ENCODE measurements around the gene PLSCR3.

PLSCR3 gene

DNA sequence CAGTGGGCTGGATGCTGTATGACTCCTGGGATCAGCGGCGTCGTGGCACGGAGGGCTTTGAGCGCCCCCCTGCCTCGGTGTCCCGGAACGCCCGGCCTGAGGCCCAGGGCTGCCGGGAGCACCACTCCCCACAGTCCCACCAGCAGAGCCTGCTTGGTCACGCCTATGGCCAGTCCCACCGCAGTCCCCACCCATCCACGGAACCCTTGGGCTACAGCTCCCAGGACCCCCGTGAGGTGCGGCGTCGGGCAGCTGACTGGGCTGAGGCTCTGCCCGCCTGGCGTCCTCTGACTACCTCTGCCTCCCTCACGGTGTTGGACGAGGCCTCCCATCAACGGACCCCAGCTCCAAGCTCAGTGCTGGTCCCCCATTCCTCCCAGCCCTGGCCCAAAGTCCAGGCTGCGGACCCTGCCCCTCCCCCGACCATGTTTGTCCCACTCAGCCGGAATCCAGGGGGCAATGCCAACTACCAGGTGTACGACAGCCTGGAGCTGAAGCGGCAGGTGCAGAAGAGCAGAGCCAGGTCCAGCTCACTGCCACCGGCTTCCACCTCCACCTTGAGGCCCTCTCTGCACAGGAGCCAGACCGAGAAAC lies 32.7 kb upstream of the PLSCR3 start:
- no peak for DNase-seq (ENCODE audit: low read depth in 2 of 2)

- DNase-seq (ENCODE audit: low read depth in 2 of 2) = no peak
These were observed 32.0 kb upstream of the PLSCR3 start for GRCh38 chr17:7426203-7426863.

DNA sequence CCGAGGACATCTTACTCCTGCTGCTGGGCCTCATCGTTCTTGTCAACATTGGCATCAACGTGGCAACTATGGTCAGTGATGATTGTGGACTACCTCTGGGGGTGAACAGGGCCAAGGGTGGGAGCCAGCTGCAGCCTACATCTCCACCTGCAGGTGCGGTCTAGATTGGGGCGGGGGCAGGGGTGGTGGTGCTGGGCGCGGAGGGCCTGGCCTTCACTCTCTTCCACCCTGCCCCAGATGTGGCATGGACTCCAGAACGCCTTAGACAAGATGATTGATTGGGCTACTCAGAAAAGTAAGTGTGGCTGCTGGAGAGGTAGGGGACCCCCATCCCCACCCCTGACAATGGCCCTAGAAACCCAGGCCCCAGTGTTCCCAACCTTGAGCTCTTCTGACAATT lies 31.4 kb upstream of the PLSCR3 start:
- no peak for DNase-seq (ENCODE audit: low read depth in 2 of 2)

- no peak for DNase-seq (ENCODE audit: low read depth in 2 of 2)
These were observed 31.0 kb upstream of the PLSCR3 start, which contains the start of gene SPEM2 for GRCh38 chr17:7425316-7425715. Gene SPEM2 (plus strand): TSS chr17:7425616. CDS start chr17:7425689, 73 bp downstream.

DNA sequence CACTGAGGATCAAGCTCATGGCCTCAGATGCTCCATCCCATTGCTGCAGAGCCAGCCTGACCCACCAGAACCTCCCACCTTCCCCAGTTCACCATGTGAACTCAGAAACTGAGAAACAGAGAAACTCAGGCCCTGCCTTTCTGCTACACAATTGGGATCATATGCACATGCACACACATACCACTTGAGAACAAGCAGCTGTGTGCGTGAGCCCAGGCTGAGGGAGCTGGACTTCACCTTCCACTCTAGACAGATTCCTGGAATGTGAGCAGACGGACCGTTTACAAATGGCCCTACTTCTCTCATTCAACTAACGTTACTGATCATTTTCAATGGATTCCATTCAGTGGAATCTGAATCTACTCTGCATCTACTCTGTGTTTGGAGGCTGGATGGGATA lies 29.4 kb upstream of the PLSCR3 start:
- DNase-seq (ENCODE audit: low read depth in 2 of 2) = no peak

GRCh38 chr17:7421186-7421585 lies 26.9 kb upstream of the PLSCR3 start:
- DNase-seq (ENCODE audit: low read depth in 2 of 2) = no peak

DNA sequence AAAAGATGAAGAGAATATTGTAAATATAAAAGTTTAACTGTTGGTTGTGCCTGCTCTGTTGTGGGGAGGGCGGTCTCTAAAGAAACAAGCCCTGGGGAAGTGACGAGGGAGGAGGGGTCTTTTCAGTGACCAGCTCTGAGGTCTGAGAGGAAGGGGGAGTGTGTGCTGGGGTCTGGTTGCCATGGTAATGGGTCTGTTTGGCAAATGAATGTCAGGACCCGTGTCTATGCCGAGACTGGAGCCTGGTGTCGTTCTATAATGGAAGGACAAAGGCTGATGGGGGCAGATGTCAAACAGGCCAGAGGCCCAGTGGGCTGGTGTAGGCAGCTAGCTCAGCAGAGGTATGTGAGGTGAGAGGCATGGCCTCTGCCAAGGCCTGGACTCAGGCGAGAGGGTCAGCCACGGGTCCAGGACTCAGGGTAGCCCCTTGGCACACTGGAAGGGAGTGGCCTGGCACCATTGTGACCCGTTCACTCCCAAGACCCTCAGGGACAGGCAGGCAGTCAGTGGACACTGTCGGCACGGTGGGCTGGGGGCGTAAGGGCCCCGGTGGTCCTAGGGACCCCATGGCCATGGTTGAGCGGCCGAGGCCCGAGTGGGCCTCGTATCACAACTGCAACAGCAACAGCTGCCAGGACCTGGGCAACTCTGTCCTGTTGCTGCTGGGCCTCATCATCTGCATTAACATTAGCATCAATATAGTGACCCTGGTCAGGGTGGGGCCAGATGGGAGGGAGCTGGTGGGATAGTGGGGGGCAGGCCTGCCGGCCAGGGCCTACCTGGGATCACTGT lies 25.7 kb upstream of the PLSCR3 start, which contains the start of gene SPEM1:
TSS of gene SPEM1 (plus strand) at position 506 of the 792 bp plus-strand sequence. CDS start at position 567, 61 bp downstream.
- DNase-seq (ENCODE audit: low read depth in 2 of 2) = no peak

DNA sequence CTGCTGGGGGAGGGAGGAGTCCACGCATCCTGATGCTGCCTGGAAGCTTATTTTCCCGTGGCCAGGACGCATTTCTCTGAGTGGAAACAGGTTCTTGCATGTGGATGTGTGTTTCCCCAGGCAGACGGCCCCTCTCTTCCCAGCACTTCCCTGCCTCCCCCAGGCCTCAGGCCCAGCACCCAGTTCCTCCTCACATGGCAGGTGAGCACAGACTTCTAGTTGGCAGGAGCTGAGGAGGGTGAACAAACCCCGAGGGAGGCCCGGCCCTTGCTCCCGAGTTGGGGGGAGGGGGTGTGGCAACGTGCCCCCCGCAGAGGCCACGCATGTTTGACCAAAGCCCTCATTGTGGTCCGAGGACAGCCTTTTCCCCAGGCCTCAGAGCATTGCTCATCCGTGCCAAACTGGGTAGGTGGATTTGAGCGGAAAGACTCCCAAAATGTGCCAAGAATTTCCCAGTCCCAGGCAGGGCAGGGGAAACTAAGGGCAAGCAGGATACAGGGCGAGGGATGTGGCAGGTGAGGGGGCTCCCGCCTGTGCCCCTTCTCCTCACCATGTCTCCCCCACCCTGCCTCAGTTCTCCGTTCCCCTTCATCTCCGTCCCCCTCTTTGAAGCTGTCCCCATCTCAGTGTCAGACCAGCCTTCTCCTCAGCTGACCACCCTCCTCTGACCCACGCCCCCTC lies 24.3 kb upstream of the PLSCR3 start:
- DNase-seq (ENCODE audit: low read depth in 2 of 2) = no peak

DNA sequence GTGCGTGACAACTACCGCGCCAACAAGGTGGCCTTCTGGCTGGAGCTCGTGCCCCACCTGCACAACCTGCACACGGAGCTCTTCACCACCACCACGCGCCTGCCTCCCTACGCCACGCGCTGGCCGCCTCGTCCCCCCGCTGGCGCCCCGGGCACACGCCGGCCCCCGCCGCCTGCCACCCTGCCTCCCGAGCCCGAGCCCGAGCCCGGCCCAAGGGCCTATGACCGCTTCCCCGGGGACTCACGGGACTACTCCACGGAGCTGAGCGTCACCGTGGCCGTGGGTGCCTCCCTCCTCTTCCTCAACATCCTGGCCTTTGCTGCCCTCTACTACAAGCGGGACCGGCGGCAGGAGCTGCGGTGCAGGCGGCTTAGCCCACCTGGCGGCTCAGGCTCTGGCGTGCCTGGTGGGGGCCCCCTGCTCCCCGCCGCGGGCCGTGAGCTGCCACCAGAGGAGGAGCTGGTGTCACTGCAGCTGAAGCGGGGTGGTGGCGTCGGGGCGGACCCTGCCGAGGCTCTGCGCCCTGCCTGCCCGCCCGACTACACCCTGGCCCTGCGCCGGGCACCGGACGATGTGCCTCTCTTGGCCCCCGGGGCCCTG lies 22.8 kb upstream of the PLSCR3 start:
- DNase-seq (ENCODE audit: low read depth in 2 of 2) = no peak

- no peak for DNase-seq (ENCODE audit: low read depth in 2 of 2)
These were observed 22.0 kb upstream of the PLSCR3 start for GRCh38 chr17:7416323-7416722.

- DNase-seq (ENCODE audit: low read depth in 2 of 2) = no peak
These were observed 21.5 kb upstream of the PLSCR3 start for GRCh38 chr17:7415784-7416183.

GRCh38 chr17:7414837-7415236 lies 20.5 kb upstream of the PLSCR3 start:
- no peak for DNase-seq (ENCODE audit: low read depth in 2 of 2)

DNA sequence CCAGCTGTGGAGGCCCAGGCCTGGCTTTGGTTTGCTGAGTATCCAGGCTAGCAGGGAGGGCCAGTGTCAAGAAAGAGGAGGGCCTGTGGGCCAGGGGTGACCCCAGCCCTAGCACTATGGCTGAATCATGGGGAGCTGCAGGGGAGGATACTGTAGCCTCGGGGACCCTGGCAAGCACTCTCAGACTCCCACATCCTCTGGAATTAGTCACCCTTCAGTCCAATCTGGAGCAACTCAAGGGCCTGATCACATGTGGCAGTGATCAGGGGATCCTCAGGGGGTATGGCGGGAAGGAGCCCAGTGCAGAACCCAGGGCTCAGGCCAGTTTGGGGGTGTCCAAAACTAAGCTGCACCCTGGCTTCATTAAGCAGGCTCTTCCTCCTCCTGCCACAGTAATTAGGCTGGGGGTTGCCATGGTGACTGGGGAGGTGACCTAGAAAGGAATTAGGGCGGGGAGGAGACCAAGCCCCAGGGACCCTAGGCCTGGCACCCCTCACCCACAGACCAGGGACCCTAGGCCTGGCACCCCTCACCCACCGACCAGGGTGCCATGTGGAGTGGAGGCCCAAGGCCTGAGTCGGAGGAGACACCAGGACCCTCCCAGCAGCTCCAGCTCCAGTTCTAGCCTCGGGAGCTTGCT lies 19.1 kb upstream of the PLSCR3 start:
- DNase-seq (ENCODE audit: low read depth in 2 of 2) = no peak

- DNase-seq (ENCODE audit: low read depth in 2 of 2) = no peak
These were observed 17.1 kb upstream of the PLSCR3 start for GRCh38 chr17:7411427-7411750.

DNA sequence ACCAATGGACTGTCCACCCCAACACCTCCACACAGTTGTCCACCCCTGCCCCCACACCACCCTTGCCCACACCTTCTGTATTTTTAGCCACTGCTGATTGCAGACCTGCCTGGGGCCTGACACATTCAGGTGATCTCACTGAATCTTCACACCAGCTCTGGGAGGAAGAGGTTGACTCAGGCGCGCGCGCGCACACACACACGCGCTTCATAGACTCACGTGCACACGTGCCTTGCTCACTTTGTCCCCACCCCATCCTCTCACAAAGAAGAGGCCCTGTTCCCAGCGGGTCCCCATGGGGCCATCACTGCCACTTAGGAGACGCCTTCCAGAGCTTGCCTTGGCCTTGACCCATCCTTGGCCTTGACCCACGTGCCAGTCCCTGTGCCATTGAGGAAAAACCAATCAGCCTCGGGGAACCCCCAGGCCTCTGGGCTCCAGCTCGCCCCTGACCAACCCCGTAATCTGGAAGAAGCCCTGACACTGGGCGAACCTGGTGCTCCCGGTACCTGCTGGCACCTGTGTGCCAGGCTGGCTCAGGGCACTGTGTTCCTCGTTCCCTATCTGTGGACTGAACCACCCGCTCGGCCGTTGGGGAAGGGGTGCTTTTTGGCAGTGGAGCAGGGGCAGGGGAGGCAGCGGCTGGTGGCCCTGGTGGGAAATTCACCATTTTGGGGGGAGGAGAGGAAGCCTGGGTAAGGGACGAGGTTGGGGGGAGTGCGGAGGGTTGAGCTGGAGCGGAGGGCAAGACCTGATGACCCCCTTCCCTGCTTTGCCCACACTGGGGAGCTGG lies 16.5 kb upstream of the PLSCR3 start:
- no peak for DNase-seq (ENCODE audit: low read depth in 2 of 2)

- DNase-seq (ENCODE audit: low read depth in 2 of 2) = no peak
These were observed 15.4 kb upstream of the PLSCR3 start for GRCh38 chr17:7409716-7410115.

GRCh38 chr17:7408863-7409262 lies 14.5 kb upstream of the PLSCR3 start:
- DNase-seq (ENCODE audit: low read depth in 2 of 2) = no peak

- DNase-seq (ENCODE audit: low read depth in 2 of 2) = no peak
These were observed 14.0 kb upstream of the PLSCR3 start for GRCh38 chr17:7408252-7408727.

- DNase-seq (ENCODE audit: low read depth in 2 of 2) = no peak
These were observed 13.3 kb upstream of the PLSCR3 start, which contains the start of gene NLGN2 for GRCh38 chr17:7407485-7408251. Gene NLGN2 (plus strand): TSS chr17:7407845. CDS start chr17:7408256, 411 bp downstream.

DNA sequence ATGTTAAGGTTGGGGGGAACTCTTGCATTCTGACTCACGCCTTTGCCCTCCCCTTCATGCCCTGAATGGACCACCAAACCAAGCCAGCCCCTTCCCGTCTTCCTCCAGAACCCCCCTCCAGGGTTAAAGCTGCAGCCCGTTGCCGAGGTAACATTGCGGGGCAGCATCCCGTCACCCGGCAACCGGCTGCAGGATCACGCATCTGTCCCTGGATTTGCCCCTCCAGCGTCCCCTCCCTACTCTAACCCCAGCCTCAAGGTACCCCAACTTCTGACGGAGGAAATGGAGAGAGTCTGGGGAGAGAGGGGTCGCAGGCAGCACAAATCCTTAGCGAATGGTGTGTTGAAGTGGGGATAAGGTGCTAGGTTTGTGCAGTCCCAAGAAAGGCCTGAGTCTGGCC lies 12.8 kb upstream of the PLSCR3 start:
- DNase-seq (ENCODE audit: low read depth in 2 of 2) = no peak

Measured in stimulated activated CD8-positive, alpha-beta memory T cell treated with anti-CD3 and anti-CD28 coated beads, Interleukin-2, amount 100 ng/mL, for 48 hours (primary cell).